HFFc6 (cell line): Measurements from ENCODE around the gene RNF157. TPM values are rescaled to one million over a fixed set of nuclear protein-coding genes. Genes with fewer than 3 reads are reported as not detected.
"Not testable (repeated sequence)": the region's sequence is repeated elsewhere in the genome, so short reads cannot be mapped to it uniquely, and the experiment has no call there.

Experiments used
- DNase-seq: peaks from one replicate; pipeline ENCODE4 v3.0.0-alpha.2; 2018
- H3K27ac Mint-ChIP-seq: 2 replicates; pipeline ENCODE4 v1.8.0; 2020; ENCODE audit warnings: mild to moderate bottlenecking, mixed read lengths
- H3K27me3 Mint-ChIP-seq: 2 replicates; pipeline ENCODE4 v1.8.0; 2021; ENCODE audit warnings: mild to moderate bottlenecking, moderate library complexity, mixed read lengths; ENCODE audit not compliant: insufficient read depth
- H3K36me3 Mint-ChIP-seq: 2 replicates; pipeline ENCODE4 v1.8.0; 2021; ENCODE audit warnings: low read depth, mixed read lengths
- H3K4me1 Mint-ChIP-seq: 2 replicates; pipeline ENCODE4 v1.8.0; 2020; ENCODE audit warnings: low read depth, mixed read lengths
- H3K4me3 Mint-ChIP-seq: 2 replicates; pipeline ENCODE4 v1.8.0; 2020; ENCODE audit warnings: mild to moderate bottlenecking, moderate library complexity, mixed read lengths
- H3K9me3 Mint-ChIP-seq: 2 replicates; pipeline ENCODE4 v1.8.0; 2020; ENCODE audit warnings: mild to moderate bottlenecking, mixed read lengths
- total RNA-seq, 6 experiments: library from RNA; stranded (reverse); fragmentation: NEBNext Ultra II Directional; extraction: Animal tissue kit (Norgen Biotek cat#: 25700); gene quantifications; 2 replicates in 1 of 6; 3 replicates in 5 of 6; pipeline ENCODE4 v1.2.3, GENCODE V29; 2021
- TF ChIP-seq, protein P1 (sequence below): fragments of 200-600 bp; sonication (generic); IDR thresholded peaks from 2 replicates; pipeline ENCODE4 v1.5.0; 2021; ENCODE audit warnings: antibody characterized with exemption, mild to moderate bottlenecking

RNF157 gene
- total RNA-seq, 6 experiments from 2014 or later: 0.11 to 0.19 (median 0.18) TPM; not detected in 3

DNA sequence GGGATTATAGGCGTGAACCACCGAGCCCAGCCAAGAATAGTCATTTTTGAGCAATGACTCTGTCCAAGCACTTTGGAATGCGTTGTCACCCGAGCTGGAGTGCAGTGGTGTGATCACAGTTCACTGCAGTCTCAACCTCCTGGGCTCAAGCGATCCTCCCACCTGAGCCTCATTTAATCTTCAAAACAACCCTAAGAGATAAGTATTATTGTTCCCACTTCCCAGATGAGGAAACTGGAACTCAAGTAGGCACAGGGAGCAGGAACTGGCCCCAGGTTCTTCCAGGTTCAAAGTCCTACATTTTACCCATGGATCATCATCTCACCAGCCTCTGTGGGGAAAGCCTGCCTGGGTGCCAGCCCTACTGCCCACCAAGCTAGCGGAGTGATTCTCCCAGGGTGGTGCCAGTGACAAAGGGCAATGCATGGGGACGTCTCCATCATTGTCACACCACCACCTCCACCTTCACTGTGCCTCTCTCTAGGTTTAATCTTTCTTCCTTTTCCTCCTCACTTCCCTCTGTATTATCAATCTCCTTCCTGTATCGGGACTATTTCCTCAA lies 11.3 kb upstream of the RNF157 start:
- no peak for DNase-seq

DNA sequence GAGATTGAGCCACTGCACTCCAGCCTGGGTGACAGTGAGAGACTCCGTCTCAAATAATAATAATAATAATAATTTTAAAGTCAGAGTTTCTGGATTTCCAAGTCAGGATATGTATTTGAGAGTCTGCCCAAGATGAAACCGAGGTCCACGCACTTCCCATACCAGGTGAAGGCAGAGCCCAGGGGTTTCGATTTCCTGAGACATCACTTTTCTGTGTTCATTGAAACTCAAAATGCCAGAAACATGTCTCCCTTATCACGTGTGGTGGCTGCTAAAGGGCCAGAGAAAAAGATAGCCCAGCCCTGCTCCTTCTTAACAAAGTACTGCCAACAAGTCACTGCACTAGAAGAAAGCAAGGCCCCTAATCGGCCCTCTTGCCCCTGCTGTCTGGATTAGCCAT lies 9.8 kb upstream of the RNF157 start:
- Mint-ChIP-seq H3K27me3 (peaks cover 13% of the 10 kb centered on the region), H3K4me3 (no peak overlapping the region), H3K36me3 (no peaks in the 10 kb centered on the region), H3K27ac (no peak overlapping the region), H3K9me3 (no peaks in the 10 kb centered on the region), H3K4me1 (peaks cover 23% of the 10 kb centered on the region)
- TF ChIP-seq, protein P1, sequence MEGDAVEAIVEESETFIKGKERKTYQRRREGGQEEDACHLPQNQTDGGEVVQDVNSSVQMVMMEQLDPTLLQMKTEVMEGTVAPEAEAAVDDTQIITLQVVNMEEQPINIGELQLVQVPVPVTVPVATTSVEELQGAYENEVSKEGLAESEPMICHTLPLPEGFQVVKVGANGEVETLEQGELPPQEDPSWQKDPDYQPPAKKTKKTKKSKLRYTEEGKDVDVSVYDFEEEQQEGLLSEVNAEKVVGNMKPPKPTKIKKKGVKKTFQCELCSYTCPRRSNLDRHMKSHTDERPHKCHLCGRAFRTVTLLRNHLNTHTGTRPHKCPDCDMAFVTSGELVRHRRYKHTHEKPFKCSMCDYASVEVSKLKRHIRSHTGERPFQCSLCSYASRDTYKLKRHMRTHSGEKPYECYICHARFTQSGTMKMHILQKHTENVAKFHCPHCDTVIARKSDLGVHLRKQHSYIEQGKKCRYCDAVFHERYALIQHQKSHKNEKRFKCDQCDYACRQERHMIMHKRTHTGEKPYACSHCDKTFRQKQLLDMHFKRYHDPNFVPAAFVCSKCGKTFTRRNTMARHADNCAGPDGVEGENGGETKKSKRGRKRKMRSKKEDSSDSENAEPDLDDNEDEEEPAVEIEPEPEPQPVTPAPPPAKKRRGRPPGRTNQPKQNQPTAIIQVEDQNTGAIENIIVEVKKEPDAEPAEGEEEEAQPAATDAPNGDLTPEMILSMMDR: no peak
- DNase-seq: no peak

More for the DNA sequence above, 11.3 kb upstream of the RNF157 start:
- H3K9me3 Mint-ChIP-seq: no peaks in the 10 kb centered on the region
- H3K27me3 Mint-ChIP-seq: peaks cover 8% of the 10 kb centered on the region
- H3K4me1 Mint-ChIP-seq: peaks cover 32% of the 10 kb centered on the region
- TF ChIP-seq, protein P1: no peak
- peak overlapping the region; percentile 94 for H3K27ac Mint-ChIP-seq
- no peaks in the 10 kb centered on the region for H3K36me3 Mint-ChIP-seq
- H3K4me3 Mint-ChIP-seq: peak overlapping the region; percentile 57

DNA sequence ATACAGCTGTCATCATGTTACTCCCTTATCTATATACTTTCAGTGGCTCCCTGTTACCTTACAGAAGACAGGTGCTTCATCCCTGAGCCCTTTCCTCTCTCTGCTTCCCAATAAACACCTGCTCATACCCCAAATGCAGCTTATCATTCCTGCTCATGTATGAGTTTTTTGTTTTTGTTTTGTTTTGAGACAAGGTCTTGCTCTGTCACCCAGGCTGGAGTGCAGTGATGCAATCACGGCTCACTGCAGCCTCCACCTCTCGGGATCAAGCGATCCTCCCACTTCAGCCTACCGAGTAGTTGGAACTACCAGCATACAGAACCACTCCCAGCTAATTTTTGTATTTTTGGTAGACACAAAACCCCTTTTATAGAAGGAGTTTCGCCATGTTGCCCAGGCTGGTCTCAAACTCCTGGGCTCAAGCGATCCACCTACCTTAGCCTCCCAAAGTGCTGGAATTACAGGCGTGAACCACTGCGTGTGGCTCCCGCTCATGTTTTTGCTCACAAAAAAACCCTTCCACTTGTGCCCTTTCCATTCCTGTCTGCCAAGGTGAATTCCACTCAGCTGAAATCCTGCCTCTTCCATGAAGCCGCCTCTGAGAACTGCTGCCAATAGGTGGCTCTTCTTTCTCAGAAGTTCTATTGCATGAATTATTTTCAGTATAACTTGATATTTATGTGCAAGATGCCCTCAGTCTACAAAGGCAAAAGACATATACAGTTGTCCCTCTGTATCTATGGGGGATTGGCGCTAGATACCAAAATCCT lies 7.9 kb upstream of the RNF157 start:
- no peak overlapping the region for H3K27ac Mint-ChIP-seq
- H3K36me3 Mint-ChIP-seq: no peaks in the 10 kb centered on the region
- no peak overlapping the region for H3K4me3 Mint-ChIP-seq
- no peaks in the 10 kb centered on the region for H3K9me3 Mint-ChIP-seq
- peaks cover 28% of the 10 kb centered on the region for H3K27me3 Mint-ChIP-seq
- TF ChIP-seq, protein P1: peak; percentile 43
- DNase-seq: no peak
- peaks cover 21% of the 10 kb centered on the region for H3K4me1 Mint-ChIP-seq

DNA sequence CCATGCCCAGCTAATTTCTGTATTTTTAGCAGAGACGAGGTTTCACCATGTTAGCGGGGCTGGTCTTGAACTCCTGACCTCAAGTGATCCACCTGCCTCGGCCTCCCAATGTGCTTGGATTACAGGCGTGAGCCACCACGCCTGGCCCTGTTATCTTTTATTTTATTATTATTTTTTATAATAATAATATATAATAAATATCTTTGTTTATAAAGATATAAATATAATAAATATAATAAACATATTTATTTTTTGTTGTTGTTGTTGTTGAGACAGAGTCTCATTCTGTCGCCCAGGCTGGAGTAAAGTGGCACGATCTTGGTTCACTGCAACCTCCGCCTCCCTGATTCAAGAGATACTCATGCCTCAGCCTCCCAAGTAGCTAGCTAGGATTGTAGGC lies 7.0 kb upstream of the RNF157 start:
- H3K9me3 Mint-ChIP-seq: no peaks in the 10 kb centered on the region
- TF ChIP-seq, protein P1: no peak
- no peak overlapping the region for H3K27ac Mint-ChIP-seq
- peaks cover 34% of the 10 kb centered on the region for H3K27me3 Mint-ChIP-seq
- peaks cover 12% of the 10 kb centered on the region for H3K4me1 Mint-ChIP-seq
- DNase-seq: no peak
- H3K4me3 Mint-ChIP-seq: no peak overlapping the region
- no peaks in the 10 kb centered on the region for H3K36me3 Mint-ChIP-seq

DNA sequence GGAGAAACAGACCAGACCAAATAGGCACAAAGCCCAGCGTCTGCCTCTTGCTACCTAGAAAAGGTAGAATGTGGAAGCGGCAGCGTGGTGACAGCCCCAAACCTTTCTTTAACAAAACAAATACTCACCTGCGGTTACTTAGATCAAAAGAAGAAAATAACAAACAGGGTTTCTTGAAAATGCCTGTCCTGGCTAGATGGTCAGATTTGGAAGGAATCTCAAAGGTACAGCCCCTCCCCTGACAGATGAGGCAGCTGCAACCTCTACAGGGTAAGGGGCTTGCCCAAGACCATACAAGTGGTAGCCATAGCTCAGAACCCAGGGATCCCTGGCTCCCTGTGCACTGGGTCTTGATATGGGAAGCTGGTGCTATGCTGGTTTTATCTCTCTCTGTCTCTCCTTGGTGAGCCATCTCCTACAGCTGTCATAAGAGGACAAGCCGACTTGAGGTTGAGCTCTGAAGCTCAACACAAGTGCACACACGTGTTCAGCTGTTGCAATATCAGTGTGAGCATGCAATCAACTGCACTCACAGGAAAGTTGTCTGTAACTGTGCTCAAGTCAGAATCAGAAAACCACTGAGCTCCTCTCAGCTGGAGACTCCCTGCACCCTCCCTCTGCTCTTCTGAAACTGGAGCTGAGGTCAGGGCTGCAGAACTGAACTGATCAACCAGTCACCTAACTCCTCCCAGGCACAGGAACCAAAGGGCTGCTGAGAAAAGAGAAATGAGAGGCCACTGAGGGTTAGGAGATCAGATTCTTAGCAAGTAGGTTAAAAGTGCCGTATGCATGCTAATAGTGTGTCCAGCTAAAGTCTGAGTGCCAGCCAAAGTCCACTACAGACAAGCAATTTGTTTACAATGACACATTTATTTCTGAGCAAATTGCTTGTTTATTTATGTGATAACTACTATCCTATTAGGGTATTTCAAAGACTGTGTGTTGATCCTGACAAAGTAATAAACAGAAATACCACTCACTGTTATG lies 6.1 kb upstream of the RNF157 start:
- TF ChIP-seq, protein P1: no peak
- peaks cover 40% of the 10 kb centered on the region for H3K27me3 Mint-ChIP-seq
- H3K9me3 Mint-ChIP-seq: no peaks in the 10 kb centered on the region
- no peak for DNase-seq
- H3K4me3 Mint-ChIP-seq: no peak overlapping the region
- no peak overlapping the region for H3K27ac Mint-ChIP-seq
- H3K36me3 Mint-ChIP-seq: no peaks in the 10 kb centered on the region
- peaks cover 4% of the 10 kb centered on the region for H3K4me1 Mint-ChIP-seq

DNA sequence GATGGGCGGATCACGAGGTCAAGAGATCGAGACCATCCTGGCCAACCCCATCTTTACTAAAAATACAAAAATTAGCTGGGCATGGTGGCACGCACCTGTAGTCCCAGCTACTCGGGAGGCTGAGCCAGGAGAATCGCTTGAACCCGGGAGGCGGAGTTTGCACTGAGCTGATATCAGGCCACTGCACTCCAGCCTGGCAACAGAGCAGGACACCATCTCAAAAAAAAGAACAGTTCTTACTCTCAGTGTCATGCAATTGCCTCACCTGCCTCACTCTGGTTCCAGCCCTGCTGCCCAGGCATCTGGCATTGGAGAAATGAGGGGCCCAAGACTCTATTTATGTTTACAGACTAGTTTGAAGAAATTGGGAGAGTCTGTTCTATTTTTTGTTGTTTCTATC lies 4.4 kb upstream of the RNF157 start:
- not testable (repeated sequence) for H3K4me3 Mint-ChIP-seq, H3K36me3 Mint-ChIP-seq, H3K9me3 Mint-ChIP-seq, H3K27ac Mint-ChIP-seq, DNase-seq, H3K4me1 Mint-ChIP-seq
- peaks cover 44% of the 10 kb centered on the region for H3K27me3 Mint-ChIP-seq
